Upper lobe of left lung (tissue), 4 donors: ENCODE measurements around the gene FDX2.

ENCODE experiments used
- EP300 ChIP-seq, 4 donors: sonication (generic); formaldehyde crosslinking; IDR thresholded peaks; one replicate each; pipeline ENCODE4 v1.5.1; 2017; ENCODE audit warnings: antibody characterized with exemption in 4 of 4, control low read depth in 2 of 4
- POLR2A ChIP-seq, 4 donors: fragments of 450-650 bp; IDR thresholded peaks; one replicate each; pipeline ENCODE4 v1.5.1; 2016 to 2017; ENCODE audit warnings: antibody characterized with exemption in 4 of 4, mild to moderate bottlenecking in 2 of 4
- TF ChIP-seq, protein P1 (sequence below), 6 experiments: fragments of 450-650 bp in 4 of 6; fragments of 200-600 bp in 2 of 6; sonication (generic) in 2 of 6; IDR thresholded peaks; one replicate each; pipeline ENCODE4 v1.5.1; 2016 to 2019; ENCODE audit warnings: antibody characterized with exemption in 6 of 6

DNA sequence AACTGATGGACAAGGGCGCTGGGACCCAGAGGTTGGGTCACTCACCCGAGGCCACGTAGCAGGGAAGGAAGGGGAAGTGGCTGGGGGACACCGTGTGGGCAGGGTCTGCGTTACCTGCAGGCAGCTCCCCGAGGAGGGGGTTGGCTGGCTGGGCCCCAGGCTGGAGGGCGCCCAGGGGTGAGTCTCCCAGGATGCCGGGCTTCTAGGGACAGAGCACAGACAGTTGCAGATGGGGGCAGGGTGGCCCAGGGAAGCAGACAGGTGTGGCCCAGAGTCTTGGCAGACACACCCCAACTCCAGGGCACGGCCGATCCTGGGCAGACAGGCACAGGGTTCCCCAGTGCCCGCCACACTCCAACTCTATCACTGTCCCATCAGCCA is 5.6 kb upstream of the FDX2 start:
- TF ChIP-seq, protein P1, sequence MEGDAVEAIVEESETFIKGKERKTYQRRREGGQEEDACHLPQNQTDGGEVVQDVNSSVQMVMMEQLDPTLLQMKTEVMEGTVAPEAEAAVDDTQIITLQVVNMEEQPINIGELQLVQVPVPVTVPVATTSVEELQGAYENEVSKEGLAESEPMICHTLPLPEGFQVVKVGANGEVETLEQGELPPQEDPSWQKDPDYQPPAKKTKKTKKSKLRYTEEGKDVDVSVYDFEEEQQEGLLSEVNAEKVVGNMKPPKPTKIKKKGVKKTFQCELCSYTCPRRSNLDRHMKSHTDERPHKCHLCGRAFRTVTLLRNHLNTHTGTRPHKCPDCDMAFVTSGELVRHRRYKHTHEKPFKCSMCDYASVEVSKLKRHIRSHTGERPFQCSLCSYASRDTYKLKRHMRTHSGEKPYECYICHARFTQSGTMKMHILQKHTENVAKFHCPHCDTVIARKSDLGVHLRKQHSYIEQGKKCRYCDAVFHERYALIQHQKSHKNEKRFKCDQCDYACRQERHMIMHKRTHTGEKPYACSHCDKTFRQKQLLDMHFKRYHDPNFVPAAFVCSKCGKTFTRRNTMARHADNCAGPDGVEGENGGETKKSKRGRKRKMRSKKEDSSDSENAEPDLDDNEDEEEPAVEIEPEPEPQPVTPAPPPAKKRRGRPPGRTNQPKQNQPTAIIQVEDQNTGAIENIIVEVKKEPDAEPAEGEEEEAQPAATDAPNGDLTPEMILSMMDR (IDR thresholded peaks at IDR 0.05) = no peak
- TF ChIP-seq POLR2A (IDR thresholded peaks at IDR 0.05) (no peak), EP300 (IDR thresholded peaks at IDR 0.05) (no peak)
